Measurements from ENCODE around the gene SLAMF9.

The SLAMF9 gene

GRCh38 chr1:159932296-159933285 lies 21.4 kb downstream of the SLAMF9 start:
- DNase-seq, result no peak

- DNase-seq, result no peak
Observed at GRCh38 chr1:159931795-159932173, 22.3 kb downstream of the SLAMF9 start.

- DNase-seq, result no peak
Observed at GRCh38 chr1:159931101-159931794, 22.8 kb downstream of the SLAMF9 start.

GRCh38 chr1:159930634-159931033 lies 23.4 kb downstream of the SLAMF9 start:
- no peak for DNase-seq

GRCh38 chr1:159930216-159930615 lies 23.8 kb downstream of the SLAMF9 start:
- DNase-seq, result no peak

DNA sequence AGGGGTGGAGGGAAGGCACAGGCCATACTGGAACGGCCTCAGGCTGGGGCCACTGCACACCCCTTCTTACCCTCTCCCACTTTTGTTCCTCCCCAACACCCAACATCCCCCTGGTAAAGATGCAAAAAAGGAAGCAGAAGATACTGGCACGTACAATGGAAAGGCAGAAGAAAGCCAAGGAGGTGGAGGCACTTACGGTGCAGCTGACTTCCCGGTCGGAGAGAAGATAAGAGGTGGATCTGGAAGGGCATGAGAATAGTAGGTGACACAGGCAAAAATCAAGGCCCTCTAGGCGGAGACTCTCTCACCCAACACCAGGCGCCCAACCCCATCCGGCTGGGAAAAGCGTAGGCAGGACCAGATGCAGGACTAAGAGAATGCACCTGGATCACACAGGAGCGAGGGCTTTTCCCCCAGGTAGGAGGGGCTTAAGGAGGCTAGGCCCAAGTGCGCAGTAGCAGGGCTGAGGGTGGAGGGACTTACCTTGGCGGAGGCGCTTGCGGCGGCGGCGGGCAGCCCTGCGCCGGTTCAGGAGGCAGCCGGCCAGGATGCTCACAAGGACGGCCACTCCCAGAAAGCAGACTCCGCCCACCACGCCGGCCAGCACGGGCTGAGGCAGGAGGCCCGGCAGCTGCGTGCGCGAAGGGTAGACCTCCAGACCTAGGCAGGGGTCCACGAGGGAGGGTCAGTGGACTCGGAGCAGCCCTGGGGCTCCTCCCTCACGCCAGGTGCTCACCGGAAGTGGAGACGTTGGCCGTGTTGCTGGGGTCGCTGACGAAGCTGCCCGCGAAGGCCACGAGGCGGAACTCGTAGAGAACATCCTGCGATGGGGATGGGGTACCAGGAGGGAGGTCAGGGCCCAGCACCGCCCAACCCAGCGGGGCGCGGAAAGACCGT lies 24.6 kb downstream of the SLAMF9 start:
- no peak for DNase-seq

DNA sequence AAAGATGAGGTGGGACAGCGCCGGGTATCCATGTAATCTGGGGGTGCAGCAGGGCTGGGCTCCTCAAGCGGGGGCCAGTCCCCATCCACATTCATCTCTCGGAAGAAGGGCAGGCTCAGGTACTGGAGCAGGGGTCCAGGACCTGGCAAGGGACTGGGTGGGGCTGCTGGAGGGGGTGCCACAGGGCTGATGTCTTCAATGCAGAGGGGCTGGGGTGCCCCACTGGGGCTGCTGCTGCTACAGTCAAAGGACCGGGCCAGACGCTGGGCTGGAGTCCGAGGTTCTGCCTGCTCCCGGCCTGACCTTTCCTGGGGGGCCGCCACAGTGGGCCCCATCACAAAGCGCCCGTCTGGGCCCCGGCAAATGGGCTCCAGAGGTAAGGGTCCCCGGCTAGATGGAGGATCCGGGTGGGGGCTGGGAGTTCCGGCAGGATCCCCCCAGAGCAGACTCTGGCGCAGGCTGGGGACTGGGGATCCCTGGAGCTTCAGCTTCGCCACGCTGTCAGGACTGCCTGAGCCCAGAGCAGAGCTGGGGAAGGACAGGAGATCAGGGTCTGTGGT lies 25.5 kb downstream of the SLAMF9 start:
- DNase-seq, result no peak

GRCh38 chr1:159927849-159928431 lies 26.1 kb downstream of the SLAMF9 start:
- DNase-seq, result no peak

DNA sequence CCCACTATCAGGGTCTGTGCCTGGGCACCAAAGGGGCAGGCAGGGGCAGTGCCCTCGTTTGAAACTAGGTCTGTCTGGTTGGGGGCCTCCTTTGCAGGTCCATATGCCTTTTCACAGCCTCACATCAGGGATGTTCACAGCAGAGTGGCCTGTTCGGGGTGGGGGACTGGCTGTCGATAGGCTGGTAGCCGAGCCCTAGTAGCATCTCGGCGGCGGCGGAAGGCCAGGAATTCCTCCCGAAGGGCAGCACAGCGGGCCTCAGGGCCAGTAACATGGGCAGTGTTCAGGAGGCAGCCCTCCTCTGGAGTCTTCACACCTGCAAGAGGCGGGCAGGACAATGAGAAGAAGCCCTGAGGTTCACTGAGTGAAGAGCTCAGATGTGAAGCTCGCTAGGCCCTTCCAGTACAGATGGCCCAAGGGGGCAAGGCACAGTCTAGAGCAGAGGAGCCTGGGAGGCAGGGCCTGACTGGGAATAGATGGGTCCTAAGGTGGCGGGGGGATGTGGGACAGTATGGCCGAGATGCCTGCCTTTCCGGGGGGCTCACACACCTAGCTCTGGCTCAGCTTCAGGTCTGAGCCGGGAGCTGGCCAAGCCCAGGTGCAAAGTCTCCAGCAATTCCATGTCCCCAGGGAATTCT lies 26.7 kb downstream of the SLAMF9 start:
- DNase-seq, result no peak

- no peak for DNase-seq
Observed at GRCh38 chr1:159925719-159926078, 28.3 kb downstream of the SLAMF9 start.

DNA sequence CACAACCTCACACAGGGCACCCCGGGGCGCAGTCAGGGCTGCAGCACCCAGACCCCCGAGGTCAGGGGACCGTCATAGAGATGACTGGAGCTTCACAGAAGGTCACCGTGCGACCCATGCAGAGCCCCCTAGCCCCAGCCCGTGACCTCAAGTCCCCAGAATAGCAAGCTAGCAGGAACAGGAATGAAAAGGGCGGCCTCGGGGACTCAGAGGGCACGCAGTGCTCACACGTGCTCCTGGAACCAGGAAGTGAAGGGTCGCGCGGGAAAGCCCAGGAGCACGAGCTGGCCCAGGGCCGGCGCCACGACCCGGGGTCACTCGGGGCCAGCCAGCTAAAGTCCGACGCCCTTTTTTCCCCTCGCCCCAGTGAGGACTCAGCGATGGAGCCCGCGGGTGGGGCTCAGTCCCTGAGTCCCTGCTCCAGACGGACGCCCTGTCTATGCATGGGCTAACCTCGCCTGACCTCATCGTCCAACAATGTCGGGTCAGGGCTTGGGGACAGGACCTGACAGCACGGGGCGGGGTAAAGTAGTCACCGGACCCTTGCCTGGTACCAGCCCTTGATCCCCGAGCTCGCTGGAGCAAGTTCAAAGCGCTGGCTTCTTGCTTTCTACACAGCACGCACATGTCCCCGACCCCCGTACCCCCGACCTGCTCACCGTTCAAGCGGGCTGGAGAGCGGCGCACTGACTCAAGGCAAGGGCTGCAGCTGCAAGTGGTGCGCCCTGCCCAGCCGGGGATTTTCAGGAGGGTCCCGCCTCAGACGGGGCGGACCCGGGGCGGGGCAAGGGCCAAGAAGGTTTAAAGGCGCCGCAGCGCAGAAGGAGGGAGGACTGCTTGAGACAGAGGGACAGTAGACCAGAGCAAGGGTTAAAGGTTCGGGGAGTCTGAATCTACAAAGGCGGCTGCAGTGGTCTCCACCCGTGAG lies 29.0 kb downstream of the SLAMF9 start, which contains the start of gene TAGLN2:
Gene TAGLN2, minus strand, starts transcription at position 717 of the 928 bp plus-strand sequence. CDS start 4,998 bp downstream, outside the sequence.
- DNase-seq, result no peak

GRCh38 chr1:159924025-159924790 lies 29.8 kb downstream of the SLAMF9 start:
- no peak for DNase-seq

GRCh38 chr1:159923203-159924024 lies 30.6 kb downstream of the SLAMF9 start:
- peak; percentile 43 for DNase-seq

- no peak for DNase-seq
Observed at GRCh38 chr1:159922511-159923202, 31.4 kb downstream of the SLAMF9 start.

DNA sequence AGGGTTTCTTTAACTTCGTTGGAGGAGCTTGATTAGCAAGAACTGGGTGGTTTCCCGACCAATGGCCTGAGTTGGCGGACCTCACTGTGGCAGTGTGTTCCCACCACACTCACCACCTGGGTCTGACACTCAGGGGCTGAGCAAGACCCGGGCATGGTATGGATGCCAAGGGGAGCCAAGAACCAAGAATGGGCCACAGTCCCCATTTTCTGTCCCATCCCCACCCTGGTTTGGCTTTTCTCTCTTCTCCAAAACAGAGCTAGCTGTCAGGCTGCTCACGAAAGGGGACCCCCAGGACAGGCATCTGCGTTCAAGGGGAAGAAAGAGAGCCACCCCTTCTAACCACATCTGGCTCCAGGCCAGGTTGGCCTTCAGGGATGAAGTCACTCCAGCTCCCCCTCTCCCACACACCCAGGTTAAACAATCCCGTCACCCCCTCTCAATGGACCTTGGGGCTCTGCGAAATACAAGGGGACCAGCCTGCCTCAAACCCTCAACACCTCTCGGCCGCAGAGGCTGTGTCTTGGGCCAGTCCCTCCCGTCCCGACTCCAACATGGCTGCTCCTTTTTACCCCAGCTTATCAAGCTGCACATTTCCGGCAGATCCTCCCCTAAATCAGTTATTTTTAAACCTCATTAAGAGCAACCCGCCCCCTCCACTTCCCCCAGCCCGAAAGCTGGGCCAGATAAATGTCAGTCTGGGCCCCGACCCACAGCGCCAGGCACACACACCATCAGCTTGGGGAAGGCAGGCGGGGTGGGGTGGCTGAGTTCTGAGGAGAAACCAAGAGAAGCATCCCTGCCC lies 32.1 kb downstream of the SLAMF9 start:
- no peak for DNase-seq

GRCh38 chr1:159921251-159921650 lies 32.8 kb downstream of the SLAMF9 start:
- DNase-seq, result no peak

GRCh38 chr1:159920651-159921050 lies 33.4 kb downstream of the SLAMF9 start:
- DNase-seq, result no peak
